ENCODE data around the gene PHF21A. TPM values are rescaled to one million over a fixed set of nuclear protein-coding genes. Genes with fewer than 3 reads are reported as not detected.

The PHF21A gene
- total and polyA plus RNA-seq, 2 of the 8 experiments (the other 6 are each of a cell fraction or from before 2014, with no cell fraction given) = 17.6 to 40.3 TPM

GRCh38 chr11:45961751-45962240, 159.5 kb downstream of the PHF21A start:
- H2BK12ac ChIP-seq (ENCODE audit: low read depth, low read length) = no peak overlapping the region
- no peaks in the 10 kb centered on the region for H3K79me2 ChIP-seq (ENCODE audit: control insufficient read depth in 1 of 2, insufficient read depth in 2 of 2, low read length in 2 of 2)
- H3K79me1 ChIP-seq (ENCODE audit: low read depth, low read length) = no peaks in the 10 kb centered on the region
- H3K4ac ChIP-seq (replicated peaks; ENCODE audit: insufficient read length, low read depth, low read length) = no peak overlapping the region
- H4K8ac ChIP-seq (ENCODE audit: extremely low read depth, insufficient read depth, low read length) = no peak overlapping the region
- no peak overlapping the region for H3K23ac ChIP-seq (ENCODE audit: insufficient read length)
- CTCF ChIA-PET (ENCODE audit: partially characterized antibody) = interaction anchor here (0.6 to 8.7 kb wide), 4 partner anchors 30 to 89 kb away, joined by 3 to 101 read pairs (median 20); no protein-coding TSS in a partner anchor
- WGBS, 2 experiments (ENCODE audit: extremely low coverage in 1 of 2, insufficient coverage in 1 of 2, insufficient read length in 1 of 2, insufficient replicate concordance in 2 of 2, low coverage in 1 of 2, low lambda C conversion rate in 2 of 2, missing lambda C conversion rate in 1 of 2) = 94% methylated on average over 7 of the region's 7 CpGs; no CpG with 5 or more reads in 1 of the 2 experiments
- H3K4me1 ChIP-seq (replicated peaks in 1 of 4; ENCODE audit: control insufficient read depth in 3 of 4, insufficient read depth in 4 of 4, low read length in 3 of 4) = peaks cover 0 to 3% (median 0%) of the 10 kb centered on the region in 4 experiments; a peak in 2 of 7 replicates
- no peaks in the 10 kb centered on the region for H3K23me2 ChIP-seq (ENCODE audit: low read depth, low read length)
- H3K14ac ChIP-seq (ENCODE audit: insufficient read length) = no peak overlapping the region
- H3K27ac ChIP-seq (ENCODE audit: low read depth, low read length) = no peak overlapping the region
- no peak overlapping the region for H2BK15ac ChIP-seq (ENCODE audit: low read length)
- H2AFZ ChIP-seq (ENCODE audit: low read length) = no peak overlapping the region
- H3K27me3 ChIP-seq (replicated peaks in 1 of 4; ENCODE audit: control insufficient read depth in 3 of 4, extremely low read depth in 1 of 4, insufficient read depth in 3 of 4, low read length in 3 of 4) = no peaks in the 10 kb centered on the region
- no peak overlapping the region for H4K91ac ChIP-seq (replicated peaks; ENCODE audit: insufficient read length, low read length)
- peaks cover 2 to 30% (median 9%) of the 10 kb centered on the region in 4 experiments; a peak in 7 of 8 replicates for H3K36me3 ChIP-seq (ENCODE audit: control insufficient read depth in 2 of 4, insufficient read depth in 4 of 4, low read length in 3 of 4)
- no peak overlapping the region for H2AK5ac ChIP-seq (ENCODE audit: low read depth, low read length)
- no peak overlapping the region for H4K5ac ChIP-seq (ENCODE audit: insufficient read length, low read depth, low read length)
- H3K9me3 ChIP-seq (ENCODE audit: insufficient read depth in 2 of 2, low read depth in 1 of 2, low read length in 1 of 2) = no peaks in the 10 kb centered on the region
- no peak overlapping the region for H3K4me2 ChIP-seq (ENCODE audit: insufficient read depth in 1 of 2, low read depth in 2 of 2, low read length in 2 of 2)
- POLR2A ChIA-PET (ENCODE audit: partially characterized antibody) = no interaction called here
- no peak overlapping the region for H3K18ac ChIP-seq (ENCODE audit: extremely low read depth, low read length)
- H3K9ac ChIP-seq (replicated peaks in 1 of 4; ENCODE audit: extremely low read depth in 1 of 4, low read depth in 3 of 4, low read length in 3 of 4) = no peak overlapping the region
- no peak for FAIRE-seq
- H4K20me1 ChIP-seq (replicated peaks in 1 of 2; ENCODE audit: control insufficient read depth in 1 of 2, insufficient read depth in 2 of 2, low read length in 2 of 2) = no peaks in the 10 kb centered on the region
- no peak overlapping the region for H2BK120ac ChIP-seq (replicated peaks; ENCODE audit: low read depth, low read length)
- no peak overlapping the region for H2BK5ac ChIP-seq (ENCODE audit: low read depth, low read length)
- no peak overlapping the region for H3K56ac ChIP-seq (replicated peaks; ENCODE audit: insufficient read length, low read depth, low read length)
- DNase-seq (ENCODE audit: low read depth in 1 of 2, low spot score in 2 of 2) = no peak
- no peak overlapping the region for H3K4me3 ChIP-seq (ENCODE audit: extremely low read depth in 1 of 4, insufficient read depth in 2 of 4, low read depth in 3 of 4, low read length in 4 of 4)
- no peak overlapping the region for H2BK20ac ChIP-seq (ENCODE audit: low read length)
- no peak for TF ChIP-seq JUN (IDR thresholded peaks at IDR 0.05; ENCODE audit: low read depth, low read length)
- no peak for TF ChIP-seq EGR1 (IDR thresholded peaks at IDR 0.05; ENCODE audit: borderline replicate concordance, low read depth, low read length)
- no peak for TF ChIP-seq CHD1 (IDR thresholded peaks at IDR 0.05; ENCODE audit: low read depth, low read length)
- TF ChIP-seq ATF3 (IDR thresholded peaks at IDR 0.05; ENCODE audit: insufficient read depth, low read depth, low read length) = no peak
- no peak for TF ChIP-seq ATF2 (IDR thresholded peaks at IDR 0.05; ENCODE audit: low read length)
- TF ChIP-seq NRF1 (IDR thresholded peaks at IDR 0.05; ENCODE audit: low read depth, low read length) = no peak
- TF ChIP-seq TCF12 (IDR thresholded peaks at IDR 0.05; ENCODE audit: low read depth, low read length) = no peak
- TF ChIP-seq RFX5 (IDR thresholded peaks at IDR 0.05; ENCODE audit: borderline replicate concordance, low read depth, low read length) = no peak
- TF ChIP-seq E2F6 (IDR thresholded peaks at IDR 0.05) = no peak
